ENCODE data around the gene PAK6. TPM values are rescaled to one million over a fixed set of nuclear protein-coding genes. Genes with fewer than 3 reads are reported as not detected.

The PAK6 gene
- total RNA-seq, 1 donor from 2014 or later, result 0.40 TPM

- intact Hi-C loops (cut with micrococcal nuclease), result no loop called here
- ChIA-PET POLR2A (no interaction called here), CTCF (no interaction called here)
- Mint-ChIP-seq H3K9me3 (no peaks in the 10 kb centered on the region), H3K36me3 (ENCODE audit: low read depth) (no peaks in the 10 kb centered on the region), H3K4me1 (peaks cover 6% of the 10 kb centered on the region), H3K4me3 (no peak overlapping the region), H3K27me3 (peaks cover 23% of the 10 kb centered on the region), H3K27ac (no peak overlapping the region)
- ATAC-seq (ENCODE audit: low read depth) (no peak), DNase-seq (no peak)
- no peak for TF ChIP-seq CTCF (IDR thresholded peaks at IDR 0.05)
Measured at GRCh38 chr15:40250304-40250656, 11.4 kb downstream of the PAK6 start.

GRCh38 chr15:40250771-40251483 is 12.1 kb downstream of the PAK6 start:
- no peak for TF ChIP-seq CTCF (IDR thresholded peaks at IDR 0.05)
- Mint-ChIP-seq H3K36me3 (ENCODE audit: low read depth) (no peaks in the 10 kb centered on the region), H3K4me1 (peaks cover 6% of the 10 kb centered on the region), H3K27me3 (peaks cover 23% of the 10 kb centered on the region), H3K9me3 (no peaks in the 10 kb centered on the region), H3K27ac (no peak overlapping the region), H3K4me3 (peak overlapping the region; percentile 30)
- DNase-seq, result no peak
- ChIA-PET POLR2A (no interaction called here), CTCF (no interaction called here)
- intact Hi-C loops (cut with micrococcal nuclease), result no loop called here
- ATAC-seq (ENCODE audit: low read depth), result no peak

- intact Hi-C loops (cut with micrococcal nuclease), result no loop called here
- H3K27ac Mint-ChIP-seq, result no peak overlapping the region
- no peaks in the 10 kb centered on the region for H3K9me3 Mint-ChIP-seq
- no peaks in the 10 kb centered on the region for H3K36me3 Mint-ChIP-seq (ENCODE audit: low read depth)
- CTCF ChIA-PET, result no interaction called here
- peak overlapping the region; percentile 50 for H3K4me3 Mint-ChIP-seq
- DNase-seq, result no peak
- H3K4me1 Mint-ChIP-seq, result peaks cover 6% of the 10 kb centered on the region
- no peak for TF ChIP-seq CTCF (IDR thresholded peaks at IDR 0.05)
- no peak for ATAC-seq (ENCODE audit: low read depth)
- POLR2A ChIA-PET, result no interaction called here
- peaks cover 23% of the 10 kb centered on the region for H3K27me3 Mint-ChIP-seq
Measured at GRCh38 chr15:40251486-40252140, 12.8 kb downstream of the PAK6 start.

GRCh38 chr15:40252141-40252437 is 13.2 kb downstream of the PAK6 start:
- H3K4me1 Mint-ChIP-seq, result peaks cover 6% of the 10 kb centered on the region
- DNase-seq (no peak), ATAC-seq (ENCODE audit: low read depth) (no peak)
- H3K27ac Mint-ChIP-seq, result no peak overlapping the region
- TF ChIP-seq CTCF (IDR thresholded peaks at IDR 0.05), result no peak
- POLR2A ChIA-PET, result no interaction called here
- no peaks in the 10 kb centered on the region for H3K36me3 Mint-ChIP-seq (ENCODE audit: low read depth)
- CTCF ChIA-PET, result no interaction called here
- H3K27me3 Mint-ChIP-seq, result peaks cover 23% of the 10 kb centered on the region
- H3K4me3 Mint-ChIP-seq, result peak overlapping the region; percentile 50
- no peaks in the 10 kb centered on the region for H3K9me3 Mint-ChIP-seq
- intact Hi-C loops (cut with micrococcal nuclease), result no loop called here

GRCh38 chr15:40252438-40253166 is 13.7 kb downstream of the PAK6 start:
- TF ChIP-seq CTCF (IDR thresholded peaks at IDR 0.05), result no peak
- DNase-seq (peak; percentile 45), ATAC-seq (ENCODE audit: low read depth) (peak; percentile 72)
- Mint-ChIP-seq H3K4me3 (peak overlapping the region; percentile 78), H3K9me3 (no peaks in the 10 kb centered on the region), H3K27me3 (peaks cover 23% of the 10 kb centered on the region), H3K27ac (no peak overlapping the region), H3K4me1 (peaks cover 6% of the 10 kb centered on the region), H3K36me3 (ENCODE audit: low read depth) (no peaks in the 10 kb centered on the region)
- ChIA-PET CTCF (no interaction called here), POLR2A (no interaction called here)
- intact Hi-C loops (cut with micrococcal nuclease), result no loop called here

Measured in activated B cell treated with CpG ODN at 0.5 μM for 24 hours (primary cell).